ENCODE data around the gene TAP1.

TAP1 gene

DNA sequence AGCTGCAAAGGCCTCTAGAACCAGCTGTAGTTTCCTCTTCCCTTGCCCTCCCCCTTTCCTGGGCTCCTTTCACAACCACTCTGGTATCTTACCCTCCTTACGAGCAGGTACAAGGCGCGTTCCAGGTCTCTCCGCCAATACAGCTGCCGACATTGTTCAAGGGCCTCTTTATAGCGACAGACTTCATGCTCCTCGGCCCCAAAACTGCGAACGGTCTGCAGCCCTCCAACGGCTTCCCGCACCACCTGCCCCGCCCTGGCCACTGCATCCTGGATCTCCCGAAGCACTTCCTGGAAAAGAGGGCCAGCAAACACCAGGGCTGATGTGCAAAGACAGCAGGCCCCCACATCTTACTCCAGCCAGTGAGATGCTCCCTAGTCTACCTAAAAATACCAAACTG, 21.0 kb downstream of the TAP1 start:
- Histone ChIP-seq H3K4me1 (ENCODE audit: control insufficient read depth in 1 of 2, insufficient read depth in 2 of 2, low read length in 2 of 2) (no peaks in the 10 kb centered on the region), H3K18ac (ENCODE audit: low read length) (no peak overlapping the region), H3K27ac (ENCODE audit: low read depth, low read length) (no peak overlapping the region), H3K79me2 (ENCODE audit: control insufficient read depth, insufficient read depth, low read length, poor library complexity) (no peaks in the 10 kb centered on the region), H4K8ac (ENCODE audit: low read depth, low read length) (no peak overlapping the region), H2BK5ac (ENCODE audit: low read depth, low read length, poor library complexity) (no peak overlapping the region), H3K27me3 (ENCODE audit: insufficient read depth, low read length) (peaks cover 2% of the 10 kb centered on the region), H2AK5ac (ENCODE audit: low read length) (no peak overlapping the region), H3K9ac (ENCODE audit: low read length) (no peak overlapping the region), H4K12ac (ENCODE audit: low read depth, low read length) (no peak overlapping the region), H2BK120ac (ENCODE audit: insufficient read depth, low read length, poor library complexity) (no peak overlapping the region), H2BK12ac (ENCODE audit: low read length) (no peak overlapping the region), H3K9me3 (ENCODE audit: insufficient read depth, low read depth, low read length) (no peaks in the 10 kb centered on the region), H3K36me3 (ENCODE audit: control insufficient read depth in 1 of 2, insufficient read depth in 2 of 2, low read length in 2 of 2) (peaks cover 0 to 2% of the 10 kb centered on the region in 2 experiments), H3K23ac (ENCODE audit: low read length) (no peak overlapping the region), H3K14ac (ENCODE audit: low read length) (no peak overlapping the region), H4K91ac (ENCODE audit: low read depth, low read length) (no peak overlapping the region), H3K4me3 (ENCODE audit: low read depth, low read length) (no peak overlapping the region), H3K4ac (ENCODE audit: low read depth, low read length) (no peak overlapping the region), H3K79me1 (ENCODE audit: low read length) (no peaks in the 10 kb centered on the region), H2AFZ (ENCODE audit: insufficient read depth, low read length, poor library complexity) (no peak overlapping the region), H3K4me2 (ENCODE audit: low read length) (no peak overlapping the region)
- no CpG with 5 or more reads among the region's 13 CpGs for WGBS (ENCODE audit: extremely low coverage, insufficient coverage, insufficient read length)
- DNase-seq = no peak

DNA sequence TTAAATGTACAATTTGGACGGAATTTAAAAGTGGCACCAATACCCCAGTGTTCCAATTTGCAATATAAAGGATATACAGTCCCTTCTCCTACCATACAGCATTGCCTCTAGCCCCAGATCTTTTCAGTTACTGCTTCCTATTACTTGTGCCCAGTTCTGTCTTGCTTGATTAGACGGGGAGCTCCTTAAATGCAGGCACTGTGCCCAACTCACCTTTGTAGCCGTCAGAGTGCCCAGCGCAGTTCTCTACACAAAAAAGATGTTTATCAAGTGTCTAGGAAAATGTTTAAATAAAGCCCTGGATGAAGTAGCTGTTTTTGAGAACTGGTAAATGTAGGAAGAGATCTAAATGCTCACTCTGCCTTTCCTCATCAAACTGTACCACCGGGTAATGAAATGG, 22.6 kb downstream of the TAP1 start:
- no peak for DNase-seq
- Histone ChIP-seq H4K12ac (ENCODE audit: low read depth, low read length) (no peak overlapping the region), H4K8ac (ENCODE audit: low read depth, low read length) (no peak overlapping the region), H3K4me3 (ENCODE audit: low read depth, low read length) (no peak overlapping the region), H2BK120ac (ENCODE audit: insufficient read depth, low read length, poor library complexity) (no peak overlapping the region), H3K18ac (ENCODE audit: low read length) (no peak overlapping the region), H3K4ac (ENCODE audit: low read depth, low read length) (no peak overlapping the region), H3K79me2 (ENCODE audit: control insufficient read depth, insufficient read depth, low read length, poor library complexity) (no peaks in the 10 kb centered on the region), H3K14ac (ENCODE audit: low read length) (no peak overlapping the region), H3K27me3 (ENCODE audit: insufficient read depth, low read length) (peaks cover 2% of the 10 kb centered on the region), H3K23ac (ENCODE audit: low read length) (no peak overlapping the region), H3K9me3 (ENCODE audit: insufficient read depth, low read depth, low read length) (no peaks in the 10 kb centered on the region), H3K79me1 (ENCODE audit: low read length) (no peaks in the 10 kb centered on the region), H3K36me3 (ENCODE audit: control insufficient read depth in 1 of 2, insufficient read depth in 2 of 2, low read length in 2 of 2) (peaks cover 0 to 2% of the 10 kb centered on the region in 2 experiments), H3K27ac (ENCODE audit: low read depth, low read length) (no peak overlapping the region), H2AK5ac (ENCODE audit: low read length) (no peak overlapping the region), H3K9ac (ENCODE audit: low read length) (no peak overlapping the region), H3K4me2 (ENCODE audit: low read length) (no peak overlapping the region), H3K4me1 (ENCODE audit: control insufficient read depth in 1 of 2, insufficient read depth in 2 of 2, low read length in 2 of 2) (no peaks in the 10 kb centered on the region), H2AFZ (ENCODE audit: insufficient read depth, low read length, poor library complexity) (no peak overlapping the region), H4K91ac (ENCODE audit: low read depth, low read length) (no peak overlapping the region), H2BK5ac (ENCODE audit: low read depth, low read length, poor library complexity) (no peak overlapping the region), H2BK12ac (ENCODE audit: low read length) (no peak overlapping the region)
- WGBS (ENCODE audit: extremely low coverage, insufficient coverage, insufficient read length) = no CpG with 5 or more reads among the region's 5 CpGs

DNA sequence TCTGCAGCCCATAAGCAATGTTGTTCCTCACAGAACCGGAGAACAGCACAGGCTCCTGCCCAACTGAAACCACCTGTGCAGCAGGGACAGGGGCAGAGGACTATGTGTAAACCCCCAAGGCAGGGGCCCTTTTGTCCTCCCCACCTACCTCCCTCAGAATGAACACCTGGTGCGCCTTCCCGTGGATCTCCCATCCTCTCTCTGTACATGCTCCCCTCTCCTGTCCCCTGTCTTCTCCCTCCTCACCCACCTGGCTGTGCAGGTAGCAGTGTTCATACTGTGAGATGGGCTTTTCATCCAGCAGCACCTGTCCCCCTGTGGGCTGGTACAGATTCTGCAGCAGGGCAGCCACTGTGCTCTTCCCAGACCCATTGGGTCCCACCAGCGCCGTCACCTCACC, 23.5 kb downstream of the TAP1 start:
- H3K79me2 ChIP-seq (ENCODE audit: control insufficient read depth, insufficient read depth, low read length, poor library complexity) = no peaks in the 10 kb centered on the region
- no peaks in the 10 kb centered on the region for H3K9me3 ChIP-seq (ENCODE audit: insufficient read depth, low read depth, low read length)
- H4K8ac ChIP-seq (ENCODE audit: low read depth, low read length) = no peak overlapping the region
- H4K12ac ChIP-seq (ENCODE audit: low read depth, low read length) = no peak overlapping the region
- H3K27ac ChIP-seq (ENCODE audit: low read depth, low read length) = no peak overlapping the region
- H3K4me3 ChIP-seq (ENCODE audit: low read depth, low read length) = no peak overlapping the region
- H2AFZ ChIP-seq (ENCODE audit: insufficient read depth, low read length, poor library complexity) = no peak overlapping the region
- no peak overlapping the region for H4K91ac ChIP-seq (ENCODE audit: low read depth, low read length)
- H2BK5ac ChIP-seq (ENCODE audit: low read depth, low read length, poor library complexity) = no peak overlapping the region
- no peak overlapping the region for H3K14ac ChIP-seq (ENCODE audit: low read length)
- DNase-seq = no peak
- no peaks in the 10 kb centered on the region for H3K79me1 ChIP-seq (ENCODE audit: low read length)
- H2AK5ac ChIP-seq (ENCODE audit: low read length) = no peak overlapping the region
- no peak overlapping the region for H2BK12ac ChIP-seq (ENCODE audit: low read length)
- H2BK120ac ChIP-seq (ENCODE audit: insufficient read depth, low read length, poor library complexity) = no peak overlapping the region
- no CpG with 5 or more reads among the region's 5 CpGs for WGBS (ENCODE audit: extremely low coverage, insufficient coverage, insufficient read length)
- H3K36me3 ChIP-seq (ENCODE audit: control insufficient read depth in 1 of 2, insufficient read depth in 2 of 2, low read length in 2 of 2) = no peaks in the 10 kb centered on the region
- no peak overlapping the region for H3K4me2 ChIP-seq (ENCODE audit: low read length)
- H3K18ac ChIP-seq (ENCODE audit: low read length) = no peak overlapping the region
- H3K27me3 ChIP-seq (ENCODE audit: insufficient read depth, low read length) = no peaks in the 10 kb centered on the region
- H3K23ac ChIP-seq (ENCODE audit: low read length) = no peak overlapping the region
- no peaks in the 10 kb centered on the region for H3K4me1 ChIP-seq (ENCODE audit: control insufficient read depth in 1 of 2, insufficient read depth in 2 of 2, low read length in 2 of 2)
- H3K9ac ChIP-seq (ENCODE audit: low read length) = no peak overlapping the region
- no peak overlapping the region for H3K4ac ChIP-seq (ENCODE audit: low read depth, low read length)

DNA sequence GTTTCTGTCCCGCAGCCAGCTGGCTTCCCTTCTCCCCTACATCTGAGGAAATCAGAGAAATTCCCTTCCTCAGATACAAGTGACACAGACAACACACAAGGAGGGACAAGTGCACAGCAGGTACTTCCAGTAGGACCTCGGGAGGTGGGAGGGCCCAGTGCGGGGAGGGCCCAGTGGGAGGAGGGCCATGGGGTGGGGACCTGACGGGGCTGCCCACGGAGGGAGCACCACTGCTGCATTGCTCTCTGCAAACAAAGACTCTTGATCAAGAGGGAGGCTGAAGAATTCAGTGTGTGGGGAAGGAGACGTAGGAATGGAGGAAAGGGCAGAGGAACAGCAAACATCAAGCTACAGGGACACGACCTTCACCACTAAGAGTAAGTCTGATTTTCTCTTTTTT, 24.0 kb downstream of the TAP1 start:
- H3K27me3 ChIP-seq (ENCODE audit: insufficient read depth, low read length) = no peaks in the 10 kb centered on the region
- H3K79me2 ChIP-seq (ENCODE audit: control insufficient read depth, insufficient read depth, low read length, poor library complexity) = no peaks in the 10 kb centered on the region
- H4K8ac ChIP-seq (ENCODE audit: low read depth, low read length) = no peak overlapping the region
- no peak overlapping the region for H4K91ac ChIP-seq (ENCODE audit: low read depth, low read length)
- no peaks in the 10 kb centered on the region for H3K9me3 ChIP-seq (ENCODE audit: insufficient read depth, low read depth, low read length)
- no peaks in the 10 kb centered on the region for H3K36me3 ChIP-seq (ENCODE audit: control insufficient read depth in 1 of 2, insufficient read depth in 2 of 2, low read length in 2 of 2)
- no CpG with 5 or more reads among the region's 7 CpGs for WGBS (ENCODE audit: extremely low coverage, insufficient coverage, insufficient read length)
- no peak overlapping the region for H2BK12ac ChIP-seq (ENCODE audit: low read length)
- no peak overlapping the region for H2AFZ ChIP-seq (ENCODE audit: insufficient read depth, low read length, poor library complexity)
- H3K14ac ChIP-seq (ENCODE audit: low read length) = no peak overlapping the region
- H3K18ac ChIP-seq (ENCODE audit: low read length) = no peak overlapping the region
- H3K4me1 ChIP-seq (ENCODE audit: control insufficient read depth in 1 of 2, insufficient read depth in 2 of 2, low read length in 2 of 2) = no peaks in the 10 kb centered on the region
- no peak for DNase-seq
- no peak overlapping the region for H3K27ac ChIP-seq (ENCODE audit: low read depth, low read length)
- H2AK5ac ChIP-seq (ENCODE audit: low read length) = no peak overlapping the region
- H2BK120ac ChIP-seq (ENCODE audit: insufficient read depth, low read length, poor library complexity) = no peak overlapping the region
- no peak overlapping the region for H3K4me3 ChIP-seq (ENCODE audit: low read depth, low read length)
- H3K79me1 ChIP-seq (ENCODE audit: low read length) = no peaks in the 10 kb centered on the region
- H2BK5ac ChIP-seq (ENCODE audit: low read depth, low read length, poor library complexity) = no peak overlapping the region
- no peak overlapping the region for H3K23ac ChIP-seq (ENCODE audit: low read length)
- no peak overlapping the region for H3K4ac ChIP-seq (ENCODE audit: low read depth, low read length)
- H3K4me2 ChIP-seq (ENCODE audit: low read length) = no peak overlapping the region
- no peak overlapping the region for H3K9ac ChIP-seq (ENCODE audit: low read length)
- no peak overlapping the region for H4K12ac ChIP-seq (ENCODE audit: low read depth, low read length)

All from trophoblast cell (in vitro differentiated cells and primary cell).